Kidney (tissue), 14 donors: ENCODE results near the gene WFDC2. TPM values are rescaled to one million over a fixed set of nuclear protein-coding genes. Genes with fewer than 3 reads are reported as not detected.

ENCODE experiments used
- DNase-seq, 5 donors: peaks; one replicate each; pipeline ENCODE4 v3.0.0-alpha.2; 2013 to 2020
- FAIRE-seq: peaks from 2 replicates; lab custom pipeline; 2012; peaks lifted over from hg19 to GRCh38; lab: Jason Lieb, UNC
- H3K27ac ChIP-seq, 2 donors: one replicate each; pipeline ENCODE4 v1.7.0; 2013; ENCODE audit warnings: low read depth in 2 of 2, low read length in 2 of 2, inconsistent platforms in 1 of 2
- H3K27me3 ChIP-seq: one replicate; pipeline ENCODE4 v1.7.1; 2013; ENCODE audit warnings: low read length, inconsistent platforms; ENCODE audit not compliant: control insufficient read depth, insufficient read depth
- H3K36me3 ChIP-seq, 3 donors: one replicate each; pipeline versions ENCODE4 v1.7.0 to v1.7.1; 2013; ENCODE audit warnings: low read length in 3 of 3, control low read depth in 1 of 3, inconsistent platforms in 1 of 3; ENCODE audit not compliant: insufficient read depth in 3 of 3, control insufficient read depth in 2 of 3
- H3K4me1 ChIP-seq, 3 donors: one replicate each; pipeline versions ENCODE4 v1.7.0 to v1.7.1; 2013; ENCODE audit warnings: low read length in 3 of 3, inconsistent platforms in 1 of 3, low read depth in 1 of 3; ENCODE audit not compliant: control insufficient read depth in 2 of 3, insufficient read depth in 2 of 3
- H3K4me3 ChIP-seq, 3 donors: one replicate each; pipeline versions ENCODE4 v1.7.0 to v1.8.1; 2013; ENCODE audit warnings: low read length in 3 of 3, control low read depth in 1 of 3, inconsistent platforms in 1 of 3
- H3K9ac ChIP-seq, 3 donors: one replicate each; pipeline versions ENCODE4 v1.7.0 to v1.7.1; 2013; ENCODE audit warnings: low read length in 3 of 3, control low read depth in 1 of 3, inconsistent platforms in 1 of 3
- H3K9me3 ChIP-seq, 3 donors: one replicate each; pipeline versions ENCODE4 v1.7.0 to v1.7.1; 2013; ENCODE audit warnings: low read length in 3 of 3, control low read depth in 1 of 3, inconsistent platforms in 1 of 3; ENCODE audit not compliant: control insufficient read depth in 2 of 3, insufficient read depth in 1 of 3
- CTCF ChIP-seq: IDR thresholded peaks from 3 replicates; pipeline ENCODE4 v1.5.1; 2012; ENCODE audit warnings: mild to moderate bottlenecking, moderate library complexity, borderline replicate concordance; ENCODE audit not compliant: insufficient read depth; ENCODE audit errors: extremely low read depth
- intact Hi-C: fragments of 100-400 bp; cut with DNase I; formaldehyde crosslinking; loops from one replicate; pipeline ENCODE4 v1.11.1; 2022
- polyA plus RNA-seq: library from polyadenylated mRNA; stranded (reverse); fragments of 350-450 nt; fragmentation: Illumina TruSeq; extraction: RNeasy Lipid Tissue Mini Kit (QIAGEN cat#74804); gene quantifications from one replicate; pipeline ENCODE4 v1.2.3, GENCODE V29; 2014; ENCODE audit warnings: low read depth, low replicate concordance; ENCODE audit not compliant: insufficient read depth
- total RNA-seq: library from RNA; stranded (reverse); fragmentation: NEBNext Ultra II Directional; extraction: Animal tissue kit (Norgen Biotek cat#: 25700); gene quantifications from one replicate; pipeline ENCODE4 v1.2.1, GENCODE V29; 2021
- donor health status: control.
- donor health status: control.
- donor health status: control.
- donor health status: control.
- donor health status: control.
- donor health status: DM: yes; HTN: yes; CAD: no.
- donor health status: Normal renal cell carcinoma (clear cell type).

Gene WFDC2
- total and polyA plus RNA-seq, 2 donors from 2014 or later = 1,908 to 2,874 TPM

GRCh38 chr20:45508068-45508886, 38.7 kb downstream of the WFDC2 start:
- no peak for FAIRE-seq
- no peaks in the 10 kb centered on the region for H3K9me3 ChIP-seq
- no peak for TF ChIP-seq CTCF
- no peaks in the 10 kb centered on the region for H3K36me3 ChIP-seq
- H3K27ac ChIP-seq = no peak overlapping the region
- intact Hi-C loops = no loop called here
- H3K27me3 ChIP-seq = no peaks in the 10 kb centered on the region
- no peak for DNase-seq
- no peak overlapping the region for H3K9ac ChIP-seq
- no peaks in the 10 kb centered on the region for H3K4me1 ChIP-seq
- H3K4me3 ChIP-seq = no peak overlapping the region

- DNase-seq = no peak
- FAIRE-seq = no peak
These were observed 39.5 kb downstream of the WFDC2 start for GRCh38 chr20:45509091-45509490.

GRCh38 chr20:45510242-45510862, 40.8 kb downstream of the WFDC2 start:
- no peak overlapping the region for H3K4me3 ChIP-seq
- H3K36me3 ChIP-seq = no peaks in the 10 kb centered on the region
- no peaks in the 10 kb centered on the region for H3K9me3 ChIP-seq
- no peak for TF ChIP-seq CTCF
- H3K9ac ChIP-seq = no peak overlapping the region
- no peak overlapping the region for H3K27ac ChIP-seq
- no peak for DNase-seq
- FAIRE-seq = no peak
- no peaks in the 10 kb centered on the region for H3K27me3 ChIP-seq
- intact Hi-C loops = no loop called here
- H3K4me1 ChIP-seq = no peaks in the 10 kb centered on the region

More at GRCh38 chr20:45509091-45509490, 39.5 kb downstream of the WFDC2 start:
- Histone ChIP-seq H3K4me3 (no peak overlapping the region), H3K9ac (no peak overlapping the region), H3K9me3 (no peaks in the 10 kb centered on the region), H3K27ac (no peak overlapping the region), H3K4me1 (no peaks in the 10 kb centered on the region), H3K27me3 (no peaks in the 10 kb centered on the region), H3K36me3 (no peaks in the 10 kb centered on the region)
- TF ChIP-seq CTCF = no peak
- intact Hi-C loops = no loop called here
